Measurements from ENCODE around the gene KATNBL1. TPM values are rescaled to one million over a fixed set of nuclear protein-coding genes. Genes with fewer than 3 reads are reported as not detected.

Gene KATNBL1
- total and polyA plus RNA-seq, 9 of the 15 experiments (the other 6 are each of a cell fraction or from before 2014, with no cell fraction given) = 6.6 to 46.0 (median 24.0) TPM

- TF ChIP-seq CHD7 (IDR thresholded peaks at IDR 0.05; ENCODE audit: low read depth, low read length) (no peak), ID3 (CRISPR knock-in tag; IDR thresholded peaks at IDR 0.05) (no peak), ID3 (tag; IDR thresholded peaks at IDR 0.05) (no peak), ATF7 (IDR thresholded peaks at IDR 0.05) (peak; percentile 90), ZNF133 (CRISPR knock-in tag; IDR thresholded peaks at IDR 0.05) (no peak), RBM34 (IDR thresholded peaks at IDR 0.05; ENCODE audit: borderline replicate concordance, insufficient read depth, low read length) (no peak), ZNF184 (CRISPR knock-in tag; IDR thresholded peaks at IDR 0.05) (no peak), PML (IDR thresholded peaks at IDR 0.05; ENCODE audit: low read length) (peak; percentile 62; the same call in 1 of the 2 replicates), OTX1 (CRISPR knock-in tag; IDR thresholded peaks at IDR 0.05) (peak; percentile 35; the same call in 1 of the 2 replicates), RAD51 (IDR thresholded peaks at IDR 0.05; ENCODE audit: borderline replicate concordance, low read depth) (no peak), ZNF695 (CRISPR knock-in tag; IDR thresholded peaks at IDR 0.05) (no peak), PYGO2 (tag; IDR thresholded peaks at IDR 0.05) (no peak), GTF2F1 (IDR thresholded peaks at IDR 0.05; ENCODE audit: low read depth, low read length) (peak; percentile 74), ERF (CRISPR knock-in tag; IDR thresholded peaks at IDR 0.05) (no peak), BDP1 (IDR thresholded peaks at IDR 0.05; ENCODE audit: insufficient read depth, insufficient read length) (no peak), SMAD2 (IDR thresholded peaks at IDR 0.05; ENCODE audit: low read depth, low read length) (no peak), KAT7 (CRISPR knock-in tag; IDR thresholded peaks at IDR 0.05; ENCODE audit: borderline replicate concordance) (no peak; the same call in 1 of the 2 replicates), FOXK2 (conservative IDR thresholded peaks at IDR 0.05 in 1 of 2, IDR thresholded peaks at IDR 0.05 in 1 of 2; ENCODE audit: low read depth in 2 of 2) (peak; percentile 87 to 93)
Measured at GRCh38 chr15:34101366-34102174, 108.3 kb downstream of the KATNBL1 start, which contains the start of the genes EMC7 and PGBD4 (continued).

All from K562 (cell line).